K562 (cell line): ENCODE results near the gene IRGQ. TPM values are rescaled to one million over a fixed set of nuclear protein-coding genes. Genes with fewer than 3 reads are reported as not detected.

Source experiments
- CBFA2T2 ChIP-seq: fragments of 450-650 bp; conservative IDR thresholded peaks from 2 replicates; pipeline ENCODE4 v1.6.1; 2017; ENCODE audit warnings: mild to moderate bottlenecking
- CHCHD3 ChIP-seq: fragments of 250-450 bp; sonication (Bioruptor Pico); IDR thresholded peaks from 2 replicates; pipeline ENCODE4 v2.1.2; 2022; ENCODE audit warnings: mild to moderate bottlenecking
- E2F8 ChIP-seq: fragments of 450-650 bp; IDR thresholded peaks from 2 replicates; pipeline ENCODE4 v1.7.1; 2018; ENCODE audit warnings: mild to moderate bottlenecking, low read depth; ENCODE audit not compliant: partially characterized antibody
- ETV5 ChIP-seq: sonication (generic); formaldehyde crosslinking; IDR thresholded peaks from 2 replicates; pipeline ENCODE4 v1.4.0; 2020; ENCODE audit warnings: low read depth, mild to moderate bottlenecking, missing genetic modification reagents
- GABPA ChIP-seq: fragments of 200-800 bp; sonication (Bioruptor generic); conservative IDR thresholded peaks from 2 replicates; pipeline ENCODE4 v1.6.1; 2016; ENCODE audit warnings: low read depth, missing genetic modification characterization, missing compliant biosample characterization
- HCFC1 ChIP-seq: IDR thresholded peaks from 2 replicates; pipeline ENCODE4 v1.6.1; 2012; ENCODE audit warnings: low read depth, low read length, improper control_type of control experiment
- HOMEZ ChIP-seq: fragments of 250-450 bp; sonication (Bioruptor Pico); IDR thresholded peaks from 2 replicates; pipeline ENCODE4 v1.4.0; 2020; ENCODE audit warnings: mild to moderate bottlenecking, moderate library complexity
- KDM1A ChIP-seq, 2 experiments: fragments of 450-650 bp; IDR thresholded peaks; 2 replicates each; pipeline ENCODE4 v1.6.1; 2016; ENCODE audit warnings: mild to moderate bottlenecking in 2 of 2
- MECOM ChIP-seq: fragments of 250-450 bp; sonication (Bioruptor Pico); IDR thresholded peaks from 2 replicates; pipeline ENCODE4 v1.8.0; 2022; ENCODE audit warnings: inconsistent platforms
- MLLT1 ChIP-seq, 2 experiments: fragments of 450-650 bp; IDR thresholded peaks; 2 replicates each; pipeline ENCODE4 v1.6.1; 2016
- MLX ChIP-seq, 2 experiments: fragments of 450-650 bp in 1 of 2; sonication (generic) in 1 of 2; formaldehyde crosslinking; conservative IDR thresholded peaks; 2 replicates each; pipeline versions ENCODE4 v1.4.0 to v1.8.1; 2020 to 2022; ENCODE audit warnings: mild to moderate bottlenecking in 1 of 2, missing genetic modification reagents in 1 of 2
- MTA3 ChIP-seq: fragments of 450-650 bp; formaldehyde crosslinking; IDR thresholded peaks from 2 replicates; pipeline ENCODE4 v1.6.1; 2017; ENCODE audit warnings: mild to moderate bottlenecking, borderline replicate concordance
- NFE2 ChIP-seq: IDR thresholded peaks from 2 replicates; pipeline ENCODE4 v1.6.1; 2014; ENCODE audit warnings: antibody characterized with exemption, low read depth
- POU5F1 ChIP-seq: fragments of 150-350 bp; IDR thresholded peaks from 2 replicates; pipeline ENCODE4 v1.6.1; 2014; ENCODE audit warnings: borderline replicate concordance, low read length, low read depth, mild to moderate bottlenecking; ENCODE audit not compliant: partially characterized antibody
- TAF1 ChIP-seq: IDR thresholded peaks from 2 replicates; pipeline ENCODE4 v1.6.1; 2011; ENCODE audit warnings: mild to moderate bottlenecking, low read length, moderate library complexity; ENCODE audit not compliant: insufficient read depth, control insufficient read depth, severe bottlenecking; ENCODE audit errors: extremely low read depth
- TAL1 ChIP-seq: fragments of 450-650 bp; IDR thresholded peaks from 2 replicates; pipeline ENCODE4 v1.6.1; 2016; ENCODE audit warnings: mild to moderate bottlenecking
- TCF7L2 ChIP-seq: fragments of 150-350 bp; IDR thresholded peaks from 2 replicates; pipeline ENCODE4 v1.6.1; 2016; ENCODE audit warnings: low read depth, mild to moderate bottlenecking, low read length, moderate library complexity
- ZBTB26 ChIP-seq: fragments of 450-650 bp; formaldehyde crosslinking; IDR thresholded peaks from 2 replicates; pipeline ENCODE4 v1.4.0; 2022; ENCODE audit warnings: missing genetic modification characterization
- ZBTB7A ChIP-seq: IDR thresholded peaks from 2 replicates; pipeline ENCODE4 v1.6.1; 2011; ENCODE audit warnings: low read depth, mild to moderate bottlenecking, low read length, moderate library complexity, borderline replicate concordance; ENCODE audit not compliant: control insufficient read depth
- polyA plus RNA-seq, 8 experiments: library from polyadenylated mRNA; depleted of rRNA in 4 of 8; stranded (reverse) in 5 of 8; unstranded in 3 of 8; fragments of >200 nt; fragmentation: Nextera tagmentation in 2 of 8; fragmentation: Illumina TruSeq in 1 of 8; extraction: Ambion mirVana in 2 of 8; extraction: Trizol in 1 of 8; gene quantifications; 2 replicates each; pipeline versions ENCODE4 v1.2.1 to v1.2.3, GENCODE V29; 2011 to 2014; ENCODE audit warnings: inconsistent platforms in 1 of 8, missing spikeins in 1 of 8
- total RNA-seq, 7 experiments: library from RNA; depleted of rRNA in 6 of 7; stranded (reverse); fragments of >200 nt in 6 of 7; fragmentation: Illumina TruSeq in 2 of 7; extraction: Trizol in 2 of 7; gene quantifications; 2 replicates each; pipeline versions ENCODE4 v1.2.1 to v1.2.3, GENCODE V29; 2011 to 2021; ENCODE audit warnings: low replicate concordance in 1 of 7

IRGQ gene
- total and polyA plus RNA-seq, 9 of the 15 experiments (the other 6 are each of a cell fraction or from before 2014, with no cell fraction given): 3.5 to 19.2 (median 7.9) TPM

- peak; percentile 65 for TF ChIP-seq HCFC1
- TF ChIP-seq HOMEZ (CRISPR knock-in tag): no peak
- no peak for TF ChIP-seq ETV5 (CRISPR knock-in tag)
- TF ChIP-seq CHCHD3: no peak
- TF ChIP-seq E2F8: no peak
- TF ChIP-seq TAL1: no peak
- no peak for TF ChIP-seq POU5F1
- peak; percentile 54 for TF ChIP-seq TAF1
- no peak for TF ChIP-seq NFE2
- no peak for TF ChIP-seq CBFA2T2
- TF ChIP-seq MTA3: no peak
- TF ChIP-seq ZBTB7A: peak; percentile 69; the same call in 1 of the 2 replicates
- 0 out of 2 replicates have a peak, but pooled peaks have one; percentile 24 for TF ChIP-seq GABPA (tag)
- TF ChIP-seq MLX (CRISPR knock-in tag; conservative IDR thresholded peaks at IDR 0.05): no peak
- no peak for TF ChIP-seq ZBTB26
- TF ChIP-seq TCF7L2: no peak
- TF ChIP-seq MLLT1 (IDR thresholded peaks at IDR 0.05): no peak
- TF ChIP-seq MECOM (CRISPR knock-in tag): no peak
- no peak for TF ChIP-seq KDM1A (IDR thresholded peaks at IDR 0.05)
Observed at GRCh38 chr19:43575156-43575950, 20.6 kb downstream of the IRGQ start, which contains the start of the genes PINLYP and XRCC1 (continued).
